Heart left ventricle (tissue), 16 donors: Measurements from ENCODE around the gene HIBCH. TPM values are rescaled to one million over a fixed set of nuclear protein-coding genes. Genes with fewer than 3 reads are reported as not detected.

Experiments
- ATAC-seq, 4 donors: fragments of 200-7000 bp; cut with Tn5 transposase; one replicate each; pipeline ENCODE4 v1.9.1; 2020 to 2022; ENCODE audit warnings: moderate library complexity in 4 of 4, mild to moderate bottlenecking in 3 of 4, moderate number of reproducible peaks in 1 of 4
- DNase-seq, 5 donors: peaks; one replicate each; pipeline ENCODE4 v3.0.0-alpha.2; 2020
- H3K27ac ChIP-seq, 12 donors: fragments of 200-600 bp; sonication (generic) in 4 of 12; one replicate each; pipeline versions ENCODE4 v1.5.0 to v1.8.0; 2016 to 2022; ENCODE audit warnings: mild to moderate bottlenecking in 2 of 12
- H3K27me3 ChIP-seq, 9 donors: fragments of 200-600 bp; sonication (generic) in 2 of 9; one replicate each; pipeline versions ENCODE4 v1.5.1 to v1.8.0; 2016 to 2022; ENCODE audit warnings: mild to moderate bottlenecking in 3 of 9
- H3K36me3 ChIP-seq, 9 donors: fragments of 200-600 bp; sonication (generic) in 2 of 9; one replicate each; pipeline versions ENCODE4 v1.5.0 to v1.8.0; 2018 to 2022; ENCODE audit warnings: mild to moderate bottlenecking in 2 of 9
- H3K4me1 ChIP-seq, 12 donors: fragments of 200-600 bp; sonication (generic) in 4 of 12; one replicate each; pipeline versions ENCODE4 v1.5.0 to v1.8.0; 2016 to 2022; ENCODE audit warnings: mild to moderate bottlenecking in 3 of 12
- H3K4me3 ChIP-seq, 12 donors: fragments of 200-600 bp; sonication (generic) in 4 of 12; one replicate each; pipeline versions ENCODE4 v1.5.0 to v1.8.0; 2017 to 2022; ENCODE audit warnings: mild to moderate bottlenecking in 9 of 12, moderate library complexity in 4 of 12
- H3K9me3 ChIP-seq, 12 donors: fragments of 200-600 bp; sonication (generic) in 4 of 12; one replicate each; pipeline versions ENCODE4 v1.5.0 to v1.8.0; 2016 to 2022; ENCODE audit warnings: mild to moderate bottlenecking in 1 of 12
- CTCF ChIP-seq, 12 donors: fragments of 200-600 bp; sonication (generic) in 4 of 12; IDR thresholded peaks; one replicate each; pipeline versions ENCODE4 v1.5.0 to v1.8.0; 2018 to 2022; ENCODE audit warnings: antibody characterized with exemption in 12 of 12, mild to moderate bottlenecking in 5 of 12
- POLR2A ChIP-seq, 2 donors: fragments of 450-650 bp; IDR thresholded peaks; one replicate each; pipeline ENCODE4 v1.6.1; 2017; ENCODE audit warnings: antibody characterized with exemption in 2 of 2, mild to moderate bottlenecking in 2 of 2, moderate library complexity in 2 of 2
- WGBS, 4 donors: extraction: QIAGEN DNeasy Blood & Tissue Kit in 2 of 4; methylation state at CpG; one replicate each; pipeline versions ENCODE4 v1.1.5 to v1.1.7; 2013 to 2018; 5-methylcytosine and 5-hydroxymethylcytosine counted together
- intact Hi-C, 10 donors: fragments of 100-400 bp; cut with DNase I; formaldehyde crosslinking; loops; one replicate each; pipeline versions ENCODE4 v1.11.1 to v1.14.2; 2022
- polyA plus RNA-seq, 2 donors: library from polyadenylated mRNA; stranded (reverse); fragments of 200-250 nt; gene quantifications; one replicate each; pipeline ENCODE4 v1.2.3, GENCODE V29; 2013
- total RNA-seq, 9 donors: library from RNA; depleted of rRNA in 2 of 9; stranded (reverse); fragments of >200 nt in 2 of 9; fragmentation: NEBNext Ultra II Directional in 3 of 9; extraction: Animal tissue kit (Norgen Biotek cat#: 25700) in 3 of 9; gene quantifications; one replicate each; pipeline versions ENCODE4 v1.1.0 to v1.2.4, GENCODE V29; 2016 to 2023
- donor health status: ischemic (EF 13 %, LVEDD 7.1; RV severe dilation, severe dysfunction).
- donor health status: healthy with polysubstance abuse.
- donor health status: DM: no; HTN: yes; CAD: no.
- donor health status: DM: no; HTN: no; CAD: no.
- donor health status: ischemic (EF 25% LVEDD 6.9; RV normal size, moderate dysfunction).
- donor health status: ischemic (EF 25% LVEDD 5.7; RV mildly dilated, moderate dysfunction).
- donor health status: healthy.
- donor health status: DM: yes; HTN: yes; CAD: no.
- donor health status: ischemic (EF 35%, LVEDD 5.7; RV mildly dilated, moderate dysfunction).
- donor health status: nonischemic (EF 11% LVEDD 7.7; RV severe dilation, severe dysfunction).
- donor health status: DM: yes; HTN: yes; CAD: no.
- donor health status: PGD.
- donor health status: ischemic (EF 29% LVEDD 5.4; RV normal size, mild dysfunction).
- donor health status: nonischemic (EF 23%, LVEDD 6.1; RV moderate dilation, normal function).

HIBCH gene
- total and polyA plus RNA-seq, 11 donors, result 7.7 to 25.3 (median 21.1) TPM

DNA sequence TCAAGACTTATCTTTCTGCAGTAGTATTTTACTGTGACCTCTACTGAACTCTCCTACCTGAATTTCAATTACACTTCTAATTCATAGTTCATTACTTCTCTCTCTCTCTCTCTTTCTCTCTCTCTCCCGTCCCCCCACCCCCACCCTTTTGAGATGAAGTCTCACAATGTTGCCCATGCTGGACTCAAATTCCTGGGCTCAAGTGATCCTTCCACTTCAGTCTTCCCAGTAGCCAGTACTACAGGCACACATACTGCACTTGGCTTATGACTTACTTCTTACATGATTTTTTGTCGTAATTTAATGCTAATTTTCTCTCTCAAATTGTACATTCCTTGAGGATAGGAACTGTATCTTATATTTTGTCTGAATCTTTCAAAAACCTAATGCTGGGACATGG is 6.0 kb upstream of the HIBCH start:
- DNase-seq, result no peak

DNA sequence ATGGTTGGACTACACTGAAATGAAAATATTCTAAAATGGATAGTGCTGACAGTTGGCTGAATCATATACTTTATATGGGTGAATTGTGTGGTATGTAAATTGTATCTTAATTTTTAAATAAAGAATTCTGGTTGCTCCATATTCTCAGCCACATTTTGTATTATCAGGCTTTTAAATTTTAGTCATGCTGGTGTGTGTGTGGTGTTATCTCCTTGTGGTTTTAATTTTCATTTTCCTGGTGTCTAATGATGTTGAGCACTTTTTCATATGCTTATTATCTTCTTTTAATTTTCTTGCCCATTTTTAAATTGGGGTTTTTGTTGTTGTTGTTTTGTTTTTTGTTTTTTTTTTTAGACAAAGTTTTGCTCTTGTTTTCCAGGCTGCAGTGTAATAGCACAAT is 3.8 kb upstream of the HIBCH start:
- H3K27ac ChIP-seq, result no peak overlapping the region
- TF ChIP-seq CTCF (IDR thresholded peaks at IDR 0.05) (no peak), POLR2A (IDR thresholded peaks at IDR 0.05) (no peak)
- no peak for DNase-seq
- H3K9me3 ChIP-seq, result no peaks in the 10 kb centered on the region
- H3K36me3 ChIP-seq, result no peaks in the 10 kb centered on the region
- H3K4me1 ChIP-seq, result peaks cover 0 to 14% (median 11%) of the 10 kb centered on the region in 12 donors
- no peak for ATAC-seq
- intact Hi-C loops, result loop anchor here in 3 of 10 donors (5.0 to 10.0 kb wide), 2 partner anchors 49 to 51 kb away; no protein-coding TSS in a partner anchor
- no peaks in the 10 kb centered on the region for H3K27me3 ChIP-seq
- H3K4me3 ChIP-seq, result no peak overlapping the region

More for the DNA sequence above, 6.0 kb upstream of the HIBCH start:
- no peak for TF ChIP-seq CTCF (IDR thresholded peaks at IDR 0.05)
- no peak for TF ChIP-seq POLR2A (IDR thresholded peaks at IDR 0.05)
- 75 to 80% (median 77%) methylated on average over 2 of the region's 2 CpGs for WGBS, 4 donors
- no peaks in the 10 kb centered on the region for H3K36me3 ChIP-seq
- H3K4me3 ChIP-seq, result no peak overlapping the region
- H3K27ac ChIP-seq, result no peak overlapping the region
- H3K9me3 ChIP-seq, result no peaks in the 10 kb centered on the region
- no peak for ATAC-seq
- peaks cover 0 to 2% (median 0%) of the 10 kb centered on the region in 12 donors for H3K4me1 ChIP-seq
- no peaks in the 10 kb centered on the region for H3K27me3 ChIP-seq
- intact Hi-C loops, result loop anchor here in 5 of 10 donors (5.0 to 10.0 kb wide), 2 partner anchors 47 to 49 kb away; no protein-coding TSS in a partner anchor

DNA sequence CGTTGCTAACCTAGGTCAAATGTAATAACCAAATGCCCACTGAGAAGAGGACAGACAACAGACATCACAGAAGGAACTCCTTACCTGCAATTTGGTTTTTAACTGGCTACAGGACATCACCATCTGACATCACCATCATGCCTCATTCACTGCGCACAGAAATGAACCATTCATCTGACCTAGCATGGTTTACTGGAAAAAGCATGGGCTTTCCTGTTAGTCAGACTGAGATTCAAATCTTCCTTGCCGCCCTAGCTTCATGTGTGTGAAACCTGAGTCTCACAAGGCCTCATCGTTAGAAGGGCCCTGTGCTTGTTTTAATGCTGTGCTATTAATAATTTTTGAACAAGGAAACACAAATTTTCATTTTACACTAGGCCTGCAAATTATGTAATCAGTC is 1.1 kb upstream of the HIBCH start:
- H3K36me3 ChIP-seq, result no peaks in the 10 kb centered on the region
- H3K9me3 ChIP-seq, result no peaks in the 10 kb centered on the region
- 85 to 89% (median 87%) methylated on average over 4 of the region's 4 CpGs for WGBS, 4 donors
- H3K4me1 ChIP-seq, result peaks cover 0 to 25% (median 14%) of the 10 kb centered on the region in 12 donors
- ATAC-seq (no peak), DNase-seq (no peak)
- TF ChIP-seq CTCF (IDR thresholded peaks at IDR 0.05), result no peak
- no peak for TF ChIP-seq POLR2A (IDR thresholded peaks at IDR 0.05)
- H3K4me3 ChIP-seq, result no peak overlapping the region
- H3K27me3 ChIP-seq, result no peaks in the 10 kb centered on the region
- intact Hi-C loops, result loop anchor here in 3 of 10 donors (5.0 to 10.0 kb wide), 2 partner anchors 52 to 54 kb away; no protein-coding TSS in a partner anchor
- peak overlapping the region in 10 of 12 donors; percentile 42 to 92 (median 88) for H3K27ac ChIP-seq

DNA sequence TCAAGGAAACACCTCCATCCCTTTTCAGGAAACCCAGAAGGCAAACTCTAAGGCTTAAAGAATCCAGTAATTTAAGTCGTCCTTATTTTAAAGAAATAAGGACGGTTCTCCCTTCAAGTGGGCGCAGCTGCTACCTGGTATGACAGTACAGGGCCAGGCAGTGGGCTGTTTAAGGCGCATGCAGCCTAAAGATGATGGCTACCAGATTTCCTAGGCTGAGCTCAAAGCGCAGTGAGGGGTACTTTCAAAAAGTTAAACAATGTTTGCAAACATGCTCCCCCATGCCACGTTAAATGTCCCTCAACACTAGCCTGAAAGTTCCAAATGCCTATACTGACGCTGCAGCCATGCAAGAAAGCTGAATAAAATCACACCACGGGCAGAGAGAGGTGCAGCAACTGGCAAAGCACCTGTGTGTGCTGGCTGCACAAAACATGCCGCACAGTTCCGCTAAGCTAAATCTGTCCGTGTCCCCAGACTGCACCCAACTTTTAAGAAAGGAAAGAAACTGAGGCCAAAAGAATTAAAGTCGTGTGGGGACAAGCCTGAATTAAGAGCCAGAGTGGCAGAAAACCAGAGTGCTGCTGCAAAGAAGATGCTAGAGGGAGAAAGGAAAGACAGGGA is 583 bp downstream of the HIBCH start:
- Histone ChIP-seq H3K9me3 (no peaks in the 10 kb centered on the region), H3K27me3 (no peaks in the 10 kb centered on the region), H3K4me3 (peak overlapping the region; percentile 65 to 86 (median 74)), H3K36me3 (no peaks in the 10 kb centered on the region), H3K4me1 (peaks cover 0 to 25% (median 14%) of the 10 kb centered on the region in 12 donors), H3K27ac (peak overlapping the region; percentile 42 to 92 (median 86))
- ATAC-seq (peak; percentile 3 to 30 (median 22)), DNase-seq (no peak)
- no peak for TF ChIP-seq POLR2A (IDR thresholded peaks at IDR 0.05)
- 5 to 9% (median 8%) methylated on average over 12 of the region's 12 CpGs for WGBS, 4 donors
- intact Hi-C loops, result loop anchor here in 1 of 10 donors (10.0 kb wide), 1 partner anchor 134 kb away; a partner anchor contains a TSS
